ENCODE results near the gene MYCBP2. TPM values are rescaled to one million over a fixed set of nuclear protein-coding genes. Genes with fewer than 3 reads are reported as not detected.

Gene MYCBP2
- total RNA-seq, 1 donor from 2014 or later, result 42.2 TPM

- intact Hi-C loops (cut with micrococcal nuclease), result no loop called here
- TF ChIP-seq CTCF (IDR thresholded peaks at IDR 0.05; ENCODE audit: borderline replicate concordance), result no peak
- no peak overlapping the region for H3K27ac ChIP-seq (replicated peaks)
- H3K27me3 ChIP-seq (ENCODE audit: low read depth), result no peaks in the 10 kb centered on the region
- H3K9me3 ChIP-seq (replicated peaks), result peaks cover 4% of the 10 kb centered on the region
- no peak overlapping the region for H3K4me3 ChIP-seq
- H3K4me1 ChIP-seq, result peaks cover 7% of the 10 kb centered on the region
- H3K36me3 ChIP-seq, result peaks cover 29% of the 10 kb centered on the region
- DNase-seq, result no peak
These were observed 41.8 kb downstream of the MYCBP2 start for GRCh38 chr13:77285098-77285497.

GRCh38 chr13:77274126-77274525, 52.8 kb downstream of the MYCBP2 start:
- no peaks in the 10 kb centered on the region for H3K4me1 ChIP-seq
- no peaks in the 10 kb centered on the region for H3K27me3 ChIP-seq (ENCODE audit: low read depth)
- H3K9me3 ChIP-seq (replicated peaks), result no peaks in the 10 kb centered on the region
- no peak overlapping the region for H3K4me3 ChIP-seq
- intact Hi-C loops (cut with micrococcal nuclease), result no loop called here
- peak; percentile 28 for TF ChIP-seq CTCF (IDR thresholded peaks at IDR 0.05; ENCODE audit: borderline replicate concordance)
- H3K27ac ChIP-seq (replicated peaks), result no peak overlapping the region
- DNase-seq, result no peak
- H3K36me3 ChIP-seq, result peaks cover 49% of the 10 kb centered on the region

GRCh38 chr13:77269141-77269540, 57.8 kb downstream of the MYCBP2 start:
- intact Hi-C loops (cut with micrococcal nuclease), result no loop called here
- DNase-seq, result no peak
- H3K4me1 ChIP-seq, result no peaks in the 10 kb centered on the region
- H3K27ac ChIP-seq (replicated peaks), result no peak overlapping the region
- H3K4me3 ChIP-seq, result no peak overlapping the region
- H3K27me3 ChIP-seq (ENCODE audit: low read depth), result no peaks in the 10 kb centered on the region
- H3K36me3 ChIP-seq, result peaks cover 64% of the 10 kb centered on the region
- H3K9me3 ChIP-seq (replicated peaks), result no peaks in the 10 kb centered on the region
- TF ChIP-seq CTCF (IDR thresholded peaks at IDR 0.05; ENCODE audit: borderline replicate concordance), result no peak

- Histone ChIP-seq H3K27ac (replicated peaks) (no peak overlapping the region), H3K27me3 (ENCODE audit: low read depth) (no peaks in the 10 kb centered on the region), H3K4me1 (no peaks in the 10 kb centered on the region), H3K9me3 (replicated peaks) (no peaks in the 10 kb centered on the region), H3K36me3 (peaks cover 67% of the 10 kb centered on the region), H3K4me3 (no peak overlapping the region)
- DNase-seq, result no peak
- intact Hi-C loops (cut with micrococcal nuclease), result no loop called here
- TF ChIP-seq CTCF (IDR thresholded peaks at IDR 0.05; ENCODE audit: borderline replicate concordance), result no peak
These were observed 59.5 kb downstream of the MYCBP2 start for GRCh38 chr13:77267362-77267761.

GRCh38 chr13:77265336-77265735, 61.6 kb downstream of the MYCBP2 start:
- no peak for TF ChIP-seq CTCF (IDR thresholded peaks at IDR 0.05; ENCODE audit: borderline replicate concordance)
- no peak overlapping the region for H3K4me3 ChIP-seq
- H3K9me3 ChIP-seq (replicated peaks), result no peaks in the 10 kb centered on the region
- intact Hi-C loops (cut with micrococcal nuclease), result no loop called here
- no peak for DNase-seq
- H3K4me1 ChIP-seq, result no peaks in the 10 kb centered on the region
- no peaks in the 10 kb centered on the region for H3K27me3 ChIP-seq (ENCODE audit: low read depth)
- no peak overlapping the region for H3K27ac ChIP-seq (replicated peaks)
- peaks cover 72% of the 10 kb centered on the region for H3K36me3 ChIP-seq

- DNase-seq, result no peak
- Histone ChIP-seq H3K27ac (replicated peaks) (no peak overlapping the region), H3K4me3 (no peak overlapping the region), H3K9me3 (replicated peaks) (no peaks in the 10 kb centered on the region), H3K4me1 (no peaks in the 10 kb centered on the region), H3K27me3 (ENCODE audit: low read depth) (no peaks in the 10 kb centered on the region), H3K36me3 (peaks cover 71% of the 10 kb centered on the region)
- intact Hi-C loops (cut with micrococcal nuclease), result no loop called here
- TF ChIP-seq CTCF (IDR thresholded peaks at IDR 0.05; ENCODE audit: borderline replicate concordance), result no peak
These were observed 64.7 kb downstream of the MYCBP2 start for GRCh38 chr13:77262198-77262597.
